Spleen (tissue), 7 donors: ENCODE data around the gene IFFO2.

Experiments used
- POLR2AphosphoS5 ChIP-seq, 3 donors: sonication (generic); formaldehyde crosslinking; IDR thresholded peaks; one replicate each; pipeline ENCODE4 v1.5.1; 2017; ENCODE audit warnings: antibody characterized with exemption in 3 of 3
- TF ChIP-seq, protein P1 (sequence below), 11 experiments: fragments of 200-600 bp in 7 of 11; fragments of 450-650 bp in 4 of 11; sonication (generic) in 4 of 11; IDR thresholded peaks in 8 of 11; conservative IDR thresholded peaks in 3 of 11; 1 replicate in 7 of 11; 2 replicates in 4 of 11; pipeline versions ENCODE4 v1.4.0 to v1.8.0; 2016 to 2021; ENCODE audit warnings: antibody characterized with exemption in 11 of 11, inconsistent platforms in 4 of 11, mild to moderate bottlenecking in 1 of 11
- donor health status: DM: no; HTN: no; CAD: no; lungs with moderate emphysema.
- donor health status: DM: no; HTN: no; CAD: no.
- donor health status: DM: no; HTN: no; CAD: no.

DNA sequence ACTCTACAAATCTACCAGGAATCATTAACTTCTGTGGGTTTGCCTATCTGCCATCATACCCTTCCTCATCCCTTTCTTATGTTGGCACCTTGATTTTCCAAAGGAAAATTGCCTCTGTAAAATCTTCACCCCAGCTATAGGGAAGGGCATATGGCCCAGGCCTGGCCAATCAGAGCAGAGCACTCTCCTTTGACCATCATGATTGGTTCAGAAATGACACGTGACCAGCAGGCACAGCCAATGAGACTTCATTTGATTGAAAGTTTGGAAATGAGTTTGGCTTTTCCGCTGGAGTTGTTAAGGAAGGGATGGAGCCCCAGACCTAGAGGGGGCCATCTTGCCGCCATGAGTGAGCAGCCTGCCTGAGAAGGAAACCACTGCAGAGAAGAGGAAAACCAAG, 35.1 kb upstream of the IFFO2 start:
- TF ChIP-seq, protein P1, sequence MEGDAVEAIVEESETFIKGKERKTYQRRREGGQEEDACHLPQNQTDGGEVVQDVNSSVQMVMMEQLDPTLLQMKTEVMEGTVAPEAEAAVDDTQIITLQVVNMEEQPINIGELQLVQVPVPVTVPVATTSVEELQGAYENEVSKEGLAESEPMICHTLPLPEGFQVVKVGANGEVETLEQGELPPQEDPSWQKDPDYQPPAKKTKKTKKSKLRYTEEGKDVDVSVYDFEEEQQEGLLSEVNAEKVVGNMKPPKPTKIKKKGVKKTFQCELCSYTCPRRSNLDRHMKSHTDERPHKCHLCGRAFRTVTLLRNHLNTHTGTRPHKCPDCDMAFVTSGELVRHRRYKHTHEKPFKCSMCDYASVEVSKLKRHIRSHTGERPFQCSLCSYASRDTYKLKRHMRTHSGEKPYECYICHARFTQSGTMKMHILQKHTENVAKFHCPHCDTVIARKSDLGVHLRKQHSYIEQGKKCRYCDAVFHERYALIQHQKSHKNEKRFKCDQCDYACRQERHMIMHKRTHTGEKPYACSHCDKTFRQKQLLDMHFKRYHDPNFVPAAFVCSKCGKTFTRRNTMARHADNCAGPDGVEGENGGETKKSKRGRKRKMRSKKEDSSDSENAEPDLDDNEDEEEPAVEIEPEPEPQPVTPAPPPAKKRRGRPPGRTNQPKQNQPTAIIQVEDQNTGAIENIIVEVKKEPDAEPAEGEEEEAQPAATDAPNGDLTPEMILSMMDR (IDR thresholded peaks at IDR 0.05 in 8 of 11, conservative IDR thresholded peaks at IDR 0.05 in 3 of 11): no peak
- TF ChIP-seq POLR2AphosphoS5 (IDR thresholded peaks at IDR 0.05): no peak
